NB4 (cell line): ENCODE data around the gene GLOD4.

Source experiments
- CTCF ChIP-seq: IDR thresholded peaks from one replicate; pipeline ENCODE4 v1.5.1; 2012; ENCODE audit warnings: low read depth, low read length
- MAX ChIP-seq: IDR thresholded peaks from 2 replicates; pipeline ENCODE4 v1.6.1; 2011; ENCODE audit warnings: low read depth, low read length
- POLR2A ChIP-seq: IDR thresholded peaks from 2 replicates; pipeline ENCODE4 v1.6.1; 2011; ENCODE audit warnings: mild to moderate bottlenecking; ENCODE audit not compliant: insufficient read length; ENCODE audit errors: extremely low read depth

- TF ChIP-seq POLR2A (no peak), CTCF (no peak), MAX (no peak)
These were observed 64.0 kb downstream of the GLOD4 start for GRCh38 chr17:718075-718474.
